Astrocyte of the cerebellum (primary cell): ENCODE results near the gene BANF2.

Experiments used
- DNase-seq: peaks from one replicate; pipeline ENCODE4 v3.0.0-alpha.2; 2011; ENCODE audit warnings: low read depth
- H3K4me3 ChIP-seq: 2 replicates; pipeline ENCODE4 v1.5.1; 2011; ENCODE audit warnings: mild to moderate bottlenecking, low read depth, low read length, moderate library complexity
- in situ Hi-C: cut with HindIII; loops from 2 replicates; pipeline ENCODE4 v1.10.0; 2017; ENCODE audit warnings: low sequenced_read_pairs
- TF ChIP-seq, protein P1 (sequence below): IDR thresholded peaks from 2 replicates; pipeline ENCODE4 v1.5.1; 2012; ENCODE audit warnings: low read length, low read depth, moderate library complexity, mild to moderate bottlenecking; ENCODE audit errors: missing control alignments

Gene BANF2

DNA sequence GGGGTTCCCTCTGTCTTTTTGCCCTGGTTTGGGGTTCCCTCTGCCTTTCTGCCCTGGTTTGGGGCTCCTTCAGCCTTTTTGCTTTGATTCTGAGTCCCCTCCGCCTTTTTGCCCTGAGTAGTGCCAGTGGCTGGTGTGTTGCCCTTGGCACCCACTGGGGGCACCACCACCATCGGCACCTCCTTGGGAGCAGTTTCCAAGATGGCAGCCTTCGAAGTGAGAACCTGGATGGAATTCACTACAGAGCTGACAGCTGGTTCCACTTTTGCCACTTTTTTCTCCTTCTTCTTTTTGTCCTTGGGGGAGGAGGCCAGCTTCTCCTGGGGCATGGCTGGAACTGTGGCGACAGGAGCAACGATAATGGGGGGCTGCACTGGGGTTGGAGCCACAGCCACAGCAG is 40.0 kb upstream of the BANF2 start:
- no peak overlapping the region for H3K4me3 ChIP-seq
- DNase-seq, result no peak
- TF ChIP-seq, protein P1, sequence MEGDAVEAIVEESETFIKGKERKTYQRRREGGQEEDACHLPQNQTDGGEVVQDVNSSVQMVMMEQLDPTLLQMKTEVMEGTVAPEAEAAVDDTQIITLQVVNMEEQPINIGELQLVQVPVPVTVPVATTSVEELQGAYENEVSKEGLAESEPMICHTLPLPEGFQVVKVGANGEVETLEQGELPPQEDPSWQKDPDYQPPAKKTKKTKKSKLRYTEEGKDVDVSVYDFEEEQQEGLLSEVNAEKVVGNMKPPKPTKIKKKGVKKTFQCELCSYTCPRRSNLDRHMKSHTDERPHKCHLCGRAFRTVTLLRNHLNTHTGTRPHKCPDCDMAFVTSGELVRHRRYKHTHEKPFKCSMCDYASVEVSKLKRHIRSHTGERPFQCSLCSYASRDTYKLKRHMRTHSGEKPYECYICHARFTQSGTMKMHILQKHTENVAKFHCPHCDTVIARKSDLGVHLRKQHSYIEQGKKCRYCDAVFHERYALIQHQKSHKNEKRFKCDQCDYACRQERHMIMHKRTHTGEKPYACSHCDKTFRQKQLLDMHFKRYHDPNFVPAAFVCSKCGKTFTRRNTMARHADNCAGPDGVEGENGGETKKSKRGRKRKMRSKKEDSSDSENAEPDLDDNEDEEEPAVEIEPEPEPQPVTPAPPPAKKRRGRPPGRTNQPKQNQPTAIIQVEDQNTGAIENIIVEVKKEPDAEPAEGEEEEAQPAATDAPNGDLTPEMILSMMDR, result peak; percentile 11
- in situ Hi-C loops, result no loop called here

DNA sequence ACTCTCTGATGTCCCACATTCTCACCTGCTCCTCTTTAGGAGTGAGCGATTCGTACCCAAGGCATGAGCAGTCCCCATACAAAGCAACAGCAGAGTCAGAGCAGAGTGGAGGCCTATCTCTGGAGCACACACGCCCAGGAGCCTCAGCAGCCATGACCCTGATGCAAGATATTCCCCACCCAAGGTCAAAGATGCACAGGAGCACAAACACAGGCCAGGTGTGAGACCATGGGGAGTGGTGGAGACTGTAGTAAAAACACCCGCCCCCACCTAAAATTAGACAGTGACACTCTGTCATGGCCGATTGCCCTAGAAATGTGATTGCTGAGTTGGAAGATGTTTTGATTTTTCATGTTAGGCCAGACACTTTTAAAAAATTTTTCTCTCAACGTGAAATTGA is 39.1 kb upstream of the BANF2 start:
- TF ChIP-seq, protein P1, result no peak
- no peak for DNase-seq
- H3K4me3 ChIP-seq, result no peak overlapping the region
- in situ Hi-C loops, result no loop called here

DNA sequence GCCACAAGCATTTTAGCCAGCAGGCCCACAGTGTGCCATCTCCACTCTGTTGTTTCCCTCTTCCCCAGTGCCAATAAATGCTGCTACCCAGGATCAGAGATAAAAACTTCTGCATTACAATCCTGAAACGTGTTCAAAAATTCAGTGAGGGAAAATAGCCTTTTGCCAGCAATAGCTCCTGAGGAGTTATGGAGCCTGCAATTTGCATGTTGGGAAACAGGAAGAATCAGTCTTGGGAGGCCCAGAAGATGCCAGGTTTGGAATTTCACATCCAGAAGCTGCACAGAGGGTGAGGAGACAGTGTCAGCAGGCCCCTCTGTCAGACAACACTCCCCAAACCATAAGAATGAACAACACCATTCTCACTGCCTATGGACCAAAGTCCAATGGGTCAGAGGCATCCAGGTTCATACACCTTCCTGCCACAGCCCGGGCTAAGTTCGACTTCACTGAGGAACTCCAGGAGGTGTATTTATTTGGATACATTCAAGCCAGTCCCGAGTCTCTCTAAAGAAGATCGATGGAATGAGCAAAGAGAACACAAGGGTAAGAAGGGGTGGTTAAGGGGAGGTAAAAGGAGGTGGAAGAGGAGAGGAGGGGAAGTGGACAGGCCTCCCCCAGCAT is 38.5 kb upstream of the BANF2 start:
- TF ChIP-seq, protein P1, result no peak
- no peak overlapping the region for H3K4me3 ChIP-seq
- DNase-seq, result no peak
- in situ Hi-C loops, result no loop called here

DNA sequence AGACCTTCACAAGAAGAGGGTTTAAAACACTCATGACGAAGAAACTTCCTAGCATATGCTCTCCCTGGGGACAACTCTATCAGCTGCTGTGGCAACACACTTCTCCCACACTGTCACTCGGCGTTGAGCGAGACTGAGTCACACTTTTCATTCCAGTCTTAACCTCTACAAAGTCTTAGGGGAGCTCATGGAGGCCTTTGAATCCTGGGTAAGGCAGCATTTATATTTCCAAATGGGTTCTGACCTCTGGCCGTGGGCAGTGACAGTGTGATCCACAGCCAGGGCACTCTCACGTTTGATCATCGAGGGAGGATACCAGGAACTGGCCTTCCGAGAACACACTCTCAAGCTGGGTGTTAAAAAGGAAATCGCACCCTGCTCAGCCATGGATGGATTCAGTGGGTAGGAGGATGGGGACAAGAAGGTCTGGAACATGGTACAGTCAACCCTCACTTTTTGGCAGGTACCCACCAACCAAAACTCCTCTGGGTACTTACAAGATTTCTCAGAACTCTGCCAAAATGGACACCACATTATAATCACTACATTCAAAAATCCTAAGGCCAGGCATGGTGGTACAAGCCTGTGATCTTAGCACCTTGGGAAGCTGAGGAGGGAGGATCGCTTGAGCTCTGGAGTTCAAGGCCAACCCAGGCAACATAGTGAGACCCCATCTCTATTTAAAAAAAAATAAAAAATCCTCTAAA is 37.3 kb upstream of the BANF2 start:
- H3K4me3 ChIP-seq, result no peak overlapping the region
- in situ Hi-C loops, result no loop called here
- no peak for DNase-seq
- TF ChIP-seq, protein P1, result no peak

DNA sequence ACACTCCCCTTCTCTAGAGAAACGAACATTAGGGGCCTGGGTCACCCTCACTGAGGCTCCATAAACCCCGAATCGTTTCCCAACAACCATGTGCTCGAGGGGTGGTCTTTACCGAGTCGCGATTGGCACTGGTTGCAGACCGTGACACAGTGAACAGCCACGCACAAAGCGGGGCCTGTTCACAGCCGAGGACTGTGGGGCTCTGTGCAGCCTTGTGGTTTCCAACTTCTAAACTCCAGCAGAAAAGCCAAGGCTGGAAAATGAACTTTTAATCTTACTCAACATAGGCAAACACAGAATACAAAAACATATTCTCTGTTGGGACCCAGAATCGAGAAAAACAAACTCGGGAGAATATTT is 36.7 kb upstream of the BANF2 start:
- no peak overlapping the region for H3K4me3 ChIP-seq
- TF ChIP-seq, protein P1, result no peak
- in situ Hi-C loops, result no loop called here
- no peak for DNase-seq

DNA sequence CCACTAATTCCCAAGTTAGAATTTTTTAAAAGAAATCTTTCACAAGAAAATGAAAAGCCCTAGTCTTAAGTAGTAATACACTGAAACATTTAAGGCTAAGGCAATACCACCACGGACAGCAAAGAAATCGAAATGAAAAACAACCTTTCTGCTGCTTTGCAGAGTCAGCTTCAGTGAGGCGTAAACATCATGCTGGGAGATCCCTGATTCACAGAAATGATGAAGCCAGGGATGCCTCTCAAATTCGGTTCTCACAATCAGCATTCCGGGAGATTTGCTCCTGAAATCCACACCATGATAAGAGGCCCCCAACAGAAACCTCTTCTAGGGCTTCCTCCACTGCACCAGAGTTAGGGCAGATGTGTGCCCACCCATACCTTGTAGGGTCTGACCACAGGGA is 36.3 kb upstream of the BANF2 start:
- TF ChIP-seq, protein P1, result no peak
- H3K4me3 ChIP-seq, result no peak overlapping the region
- in situ Hi-C loops, result no loop called here
- peak; percentile 76 for DNase-seq
